ENCODE measurements around the gene SLC5A10.

DNA sequence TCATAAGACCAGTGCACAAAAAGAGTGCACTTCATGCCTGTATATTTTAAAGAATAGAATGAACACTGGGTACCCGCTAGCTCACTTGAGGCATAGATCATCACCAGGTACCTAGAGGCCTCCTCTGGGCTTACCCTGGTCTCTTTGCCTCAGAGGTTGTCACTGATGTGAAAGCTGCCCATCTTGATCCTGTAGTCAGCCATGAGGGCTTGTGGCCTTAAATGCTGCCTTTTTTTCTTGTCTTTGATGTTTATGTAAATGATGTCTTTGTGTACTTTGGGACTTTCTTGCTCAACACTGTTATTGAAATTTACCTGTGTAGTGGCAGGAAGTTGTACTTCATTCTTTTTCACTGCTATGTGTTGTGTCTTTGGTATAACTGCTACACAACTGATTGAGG, 26.8 kb upstream of the SLC5A10 start:
- TF ChIP-seq, protein P1, sequence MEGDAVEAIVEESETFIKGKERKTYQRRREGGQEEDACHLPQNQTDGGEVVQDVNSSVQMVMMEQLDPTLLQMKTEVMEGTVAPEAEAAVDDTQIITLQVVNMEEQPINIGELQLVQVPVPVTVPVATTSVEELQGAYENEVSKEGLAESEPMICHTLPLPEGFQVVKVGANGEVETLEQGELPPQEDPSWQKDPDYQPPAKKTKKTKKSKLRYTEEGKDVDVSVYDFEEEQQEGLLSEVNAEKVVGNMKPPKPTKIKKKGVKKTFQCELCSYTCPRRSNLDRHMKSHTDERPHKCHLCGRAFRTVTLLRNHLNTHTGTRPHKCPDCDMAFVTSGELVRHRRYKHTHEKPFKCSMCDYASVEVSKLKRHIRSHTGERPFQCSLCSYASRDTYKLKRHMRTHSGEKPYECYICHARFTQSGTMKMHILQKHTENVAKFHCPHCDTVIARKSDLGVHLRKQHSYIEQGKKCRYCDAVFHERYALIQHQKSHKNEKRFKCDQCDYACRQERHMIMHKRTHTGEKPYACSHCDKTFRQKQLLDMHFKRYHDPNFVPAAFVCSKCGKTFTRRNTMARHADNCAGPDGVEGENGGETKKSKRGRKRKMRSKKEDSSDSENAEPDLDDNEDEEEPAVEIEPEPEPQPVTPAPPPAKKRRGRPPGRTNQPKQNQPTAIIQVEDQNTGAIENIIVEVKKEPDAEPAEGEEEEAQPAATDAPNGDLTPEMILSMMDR (IDR thresholded peaks at IDR 0.05), result no peak
- no peak for TF ChIP-seq POLR2A (IDR thresholded peaks at IDR 0.05)
